Neural cell (in vitro differentiated cells): Measurements from ENCODE around the gene PTPRB. TPM values are rescaled to one million over a fixed set of nuclear protein-coding genes. Genes with fewer than 3 reads are reported as not detected.

Experiments
- H2AFZ ChIP-seq: fragments of 200-600, 300-800 bp; sonication (generic), shearing (Covaris generic); 2 replicates; pipeline ENCODE4 v1.6.0; 2014; ENCODE audit warnings: low read depth, mild to moderate bottlenecking, antibody characterized with exemption, low read length, moderate library complexity
- H3F3A ChIP-seq: fragments of 200-600 bp; shearing (Covaris generic); 2 replicates; pipeline ENCODE4 v1.6.1; 2016; ENCODE audit warnings: mild to moderate bottlenecking, moderate library complexity, mixed read lengths, antibody characterized with exemption, low read length; ENCODE audit not compliant: insufficient read depth, poor library complexity, severe bottlenecking
- H3K27ac ChIP-seq: fragments of 200-600, 300-800 bp; sonication (generic), shearing (Covaris generic); 2 replicates; pipeline ENCODE4 v1.5.1; 2014; ENCODE audit warnings: mild to moderate bottlenecking, low read length, moderate library complexity
- H3K27me3 ChIP-seq: fragments of 300-800, 200-600 bp; sonication (generic), shearing (Covaris generic); 2 replicates; pipeline ENCODE4 v1.6.0; 2014; ENCODE audit warnings: mild to moderate bottlenecking, low read depth, low read length, moderate library complexity; ENCODE audit not compliant: insufficient read depth
- H3K36me3 ChIP-seq: fragments of 300-800, 200-600 bp; sonication (generic), shearing (Covaris generic); 2 replicates; pipeline ENCODE4 v1.5.1; 2014; ENCODE audit warnings: mild to moderate bottlenecking, antibody characterized with exemption, low read length, moderate library complexity; ENCODE audit not compliant: insufficient read depth
- H3K4me2 ChIP-seq: fragments of 300-800, 200-600 bp; sonication (generic), shearing (Covaris generic); 2 replicates; pipeline ENCODE4 v1.6.0; 2014; ENCODE audit warnings: mild to moderate bottlenecking, low read length
- H3K4me3 ChIP-seq: fragments of 300-800, 200-600 bp; sonication (generic), shearing (Covaris generic); 2 replicates; pipeline ENCODE4 v1.5.1; 2014; ENCODE audit warnings: mild to moderate bottlenecking, low read length, moderate library complexity
- H3K79me2 ChIP-seq: fragments of 200-600 bp; shearing (Covaris generic); replicated peaks from 2 replicates; pipeline ENCODE4 v1.6.0; 2014; ENCODE audit warnings: mild to moderate bottlenecking, low read length, moderate library complexity; ENCODE audit not compliant: insufficient read depth
- H3K9ac ChIP-seq: fragments of 300-800, 200-600 bp; sonication (generic), shearing (Covaris generic); 2 replicates; pipeline ENCODE4 v1.6.1; 2016; ENCODE audit warnings: mild to moderate bottlenecking, low read length, mixed read lengths
- H3K9me2 ChIP-seq: fragments of 200-600 bp; shearing (Covaris generic); 2 replicates; pipeline ENCODE4 v1.6.1; 2016; ENCODE audit warnings: mild to moderate bottlenecking, low read length, mixed read lengths; ENCODE audit not compliant: insufficient read depth
- H3K9me3 ChIP-seq: fragments of 200-600, 300-800 bp; sonication (generic), shearing (Covaris generic); 2 replicates; pipeline ENCODE4 v1.6.1; 2016; ENCODE audit warnings: mild to moderate bottlenecking, mixed run types, low read length, moderate library complexity, mixed read lengths
- H4K20me1 ChIP-seq: fragments of 200-600 bp; shearing (Covaris generic); 2 replicates; pipeline ENCODE4 v1.6.1; 2016; ENCODE audit warnings: mild to moderate bottlenecking, mixed run types; ENCODE audit not compliant: insufficient read depth
- CTCF ChIP-seq: fragments of 450-650 bp; IDR thresholded peaks from 2 replicates; pipeline ENCODE4 v1.5.1; 2014; ENCODE audit warnings: antibody characterized with exemption, mild to moderate bottlenecking, moderate library complexity; ENCODE audit not compliant: poor library complexity, severe bottlenecking
- EP300 ChIP-seq: fragments of 450-650 bp; conservative IDR thresholded peaks from 2 replicates; pipeline ENCODE4 v1.6.1; 2014; ENCODE audit warnings: antibody characterized with exemption, mild to moderate bottlenecking, moderate library complexity; ENCODE audit not compliant: poor library complexity, severe bottlenecking
- EZH2 ChIP-seq: fragments of 200-600, 300-800 bp; shearing (Covaris generic), sonication (generic); IDR thresholded peaks from 2 replicates; pipeline ENCODE4 v1.6.1; 2014; ENCODE audit warnings: antibody characterized with exemption, low read length, borderline replicate concordance, mild to moderate bottlenecking; ENCODE audit not compliant: insufficient read depth, poor library complexity, severe bottlenecking
- MXI1 ChIP-seq: fragments of 450-650 bp; conservative IDR thresholded peaks from 2 replicates; pipeline ENCODE4 v1.6.1; 2014; ENCODE audit warnings: antibody characterized with exemption, mild to moderate bottlenecking; ENCODE audit not compliant: poor library complexity, severe bottlenecking
- POLR2AphosphoS5 ChIP-seq: IDR thresholded peaks from 2 replicates; pipeline ENCODE4 v1.6.1; 2012
- RAD21 ChIP-seq: fragments of 450-650 bp; conservative IDR thresholded peaks from 2 replicates; pipeline ENCODE4 v1.6.1; 2014; ENCODE audit warnings: antibody characterized with exemption, mild to moderate bottlenecking, moderate library complexity
- SMC3 ChIP-seq: fragments of 450-650 bp; conservative IDR thresholded peaks from 2 replicates; pipeline ENCODE4 v1.6.1; 2014; ENCODE audit warnings: antibody characterized with exemption, mild to moderate bottlenecking, moderate library complexity; ENCODE audit not compliant: poor library complexity
- TAF1 ChIP-seq: IDR thresholded peaks from 2 replicates; pipeline ENCODE4 v1.6.1; 2012; ENCODE audit warnings: low read depth
- polyA plus RNA-seq: library from polyadenylated mRNA; depleted of rRNA; stranded (reverse); fragments of >200 nt; gene quantifications from 2 replicates; pipeline ENCODE4 v1.2.3, GENCODE V29; 2014
- TF ChIP-seq, protein P1 (sequence below): IDR thresholded peaks from 2 replicates; pipeline ENCODE4 v1.6.1; 2012; ENCODE audit warnings: borderline replicate concordance

PTPRB gene
- polyA plus RNA-seq, 1 donor from 2014 or later: 0.26 TPM

GRCh38 chr12:70467476-70467875 lies 169.8 kb downstream of the PTPRB start:
- Histone ChIP-seq H4K20me1 (no peaks in the 10 kb centered on the region), H3K9ac (no peak overlapping the region), H3K4me2 (no peak overlapping the region), H3K27ac (no peak overlapping the region), H3K9me3 (peaks cover 7% of the 10 kb centered on the region), H3K36me3 (no peaks in the 10 kb centered on the region), H3K9me2 (no peaks in the 10 kb centered on the region), H3F3A (no peaks in the 10 kb centered on the region), H2AFZ (no peak overlapping the region), H3K79me2 (no peaks in the 10 kb centered on the region), H3K4me3 (no peak overlapping the region), H3K27me3 (no peaks in the 10 kb centered on the region)
- TF ChIP-seq, protein P1, sequence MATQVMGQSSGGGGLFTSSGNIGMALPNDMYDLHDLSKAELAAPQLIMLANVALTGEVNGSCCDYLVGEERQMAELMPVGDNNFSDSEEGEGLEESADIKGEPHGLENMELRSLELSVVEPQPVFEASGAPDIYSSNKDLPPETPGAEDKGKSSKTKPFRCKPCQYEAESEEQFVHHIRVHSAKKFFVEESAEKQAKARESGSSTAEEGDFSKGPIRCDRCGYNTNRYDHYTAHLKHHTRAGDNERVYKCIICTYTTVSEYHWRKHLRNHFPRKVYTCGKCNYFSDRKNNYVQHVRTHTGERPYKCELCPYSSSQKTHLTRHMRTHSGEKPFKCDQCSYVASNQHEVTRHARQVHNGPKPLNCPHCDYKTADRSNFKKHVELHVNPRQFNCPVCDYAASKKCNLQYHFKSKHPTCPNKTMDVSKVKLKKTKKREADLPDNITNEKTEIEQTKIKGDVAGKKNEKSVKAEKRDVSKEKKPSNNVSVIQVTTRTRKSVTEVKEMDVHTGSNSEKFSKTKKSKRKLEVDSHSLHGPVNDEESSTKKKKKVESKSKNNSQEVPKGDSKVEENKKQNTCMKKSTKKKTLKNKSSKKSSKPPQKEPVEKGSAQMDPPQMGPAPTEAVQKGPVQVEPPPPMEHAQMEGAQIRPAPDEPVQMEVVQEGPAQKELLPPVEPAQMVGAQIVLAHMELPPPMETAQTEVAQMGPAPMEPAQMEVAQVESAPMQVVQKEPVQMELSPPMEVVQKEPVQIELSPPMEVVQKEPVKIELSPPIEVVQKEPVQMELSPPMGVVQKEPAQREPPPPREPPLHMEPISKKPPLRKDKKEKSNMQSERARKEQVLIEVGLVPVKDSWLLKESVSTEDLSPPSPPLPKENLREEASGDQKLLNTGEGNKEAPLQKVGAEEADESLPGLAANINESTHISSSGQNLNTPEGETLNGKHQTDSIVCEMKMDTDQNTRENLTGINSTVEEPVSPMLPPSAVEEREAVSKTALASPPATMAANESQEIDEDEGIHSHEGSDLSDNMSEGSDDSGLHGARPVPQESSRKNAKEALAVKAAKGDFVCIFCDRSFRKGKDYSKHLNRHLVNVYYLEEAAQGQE: no peak
- no peak for TF ChIP-seq EZH2
- no peak for TF ChIP-seq RAD21
- TF ChIP-seq MXI1: no peak
- no peak for TF ChIP-seq TAF1
- TF ChIP-seq POLR2AphosphoS5: no peak

- no peaks in the 10 kb centered on the region for H3K27me3 ChIP-seq
- H3K9ac ChIP-seq: no peak overlapping the region
- no peak overlapping the region for H3K4me2 ChIP-seq
- H3K79me2 ChIP-seq: no peaks in the 10 kb centered on the region
- no peaks in the 10 kb centered on the region for H3F3A ChIP-seq
- no peak for TF ChIP-seq CTCF
- no peak for TF ChIP-seq TAF1
- no peak for TF ChIP-seq SMC3
- TF ChIP-seq EZH2: no peak
- no peak for TF ChIP-seq EP300
- no peak for TF ChIP-seq POLR2AphosphoS5
- TF ChIP-seq MXI1: no peak
- TF ChIP-seq, protein P1: no peak
- TF ChIP-seq RAD21: no peak
- H3K9me3 ChIP-seq: peaks cover 7% of the 10 kb centered on the region
- H2AFZ ChIP-seq: no peak overlapping the region
- H3K27ac ChIP-seq: no peak overlapping the region
- no peaks in the 10 kb centered on the region for H3K9me2 ChIP-seq
- H3K36me3 ChIP-seq: no peaks in the 10 kb centered on the region
- H4K20me1 ChIP-seq: no peaks in the 10 kb centered on the region
- H3K4me3 ChIP-seq: no peak overlapping the region
These were observed 170.5 kb downstream of the PTPRB start for GRCh38 chr12:70466753-70467152.
